Heart left ventricle (tissue), 16 donors: ENCODE data around the gene VASH1. TPM values are rescaled to one million over a fixed set of nuclear protein-coding genes. Genes with fewer than 3 reads are reported as not detected.

Experiments used
- ATAC-seq, 4 donors: fragments of 200-7000 bp; cut with Tn5 transposase; one replicate each; pipeline ENCODE4 v1.9.1; 2020 to 2022; ENCODE audit warnings: moderate library complexity in 4 of 4, mild to moderate bottlenecking in 3 of 4, moderate number of reproducible peaks in 1 of 4
- DNase-seq, 5 donors: peaks; one replicate each; pipeline ENCODE4 v3.0.0-alpha.2; 2020
- H3K27ac ChIP-seq, 12 donors: fragments of 200-600 bp; sonication (generic) in 4 of 12; one replicate each; pipeline versions ENCODE4 v1.5.0 to v1.8.0; 2016 to 2022; ENCODE audit warnings: mild to moderate bottlenecking in 2 of 12
- H3K27me3 ChIP-seq, 9 donors: fragments of 200-600 bp; sonication (generic) in 2 of 9; one replicate each; pipeline versions ENCODE4 v1.5.1 to v1.8.0; 2016 to 2022; ENCODE audit warnings: mild to moderate bottlenecking in 3 of 9
- H3K36me3 ChIP-seq, 9 donors: fragments of 200-600 bp; sonication (generic) in 2 of 9; one replicate each; pipeline versions ENCODE4 v1.5.0 to v1.8.0; 2018 to 2022; ENCODE audit warnings: mild to moderate bottlenecking in 2 of 9
- H3K4me1 ChIP-seq, 12 donors: fragments of 200-600 bp; sonication (generic) in 4 of 12; one replicate each; pipeline versions ENCODE4 v1.5.0 to v1.8.0; 2016 to 2022; ENCODE audit warnings: mild to moderate bottlenecking in 3 of 12
- H3K4me3 ChIP-seq, 12 donors: fragments of 200-600 bp; sonication (generic) in 4 of 12; one replicate each; pipeline versions ENCODE4 v1.5.0 to v1.8.0; 2017 to 2022; ENCODE audit warnings: mild to moderate bottlenecking in 9 of 12, moderate library complexity in 4 of 12
- H3K9me3 ChIP-seq, 12 donors: fragments of 200-600 bp; sonication (generic) in 4 of 12; one replicate each; pipeline versions ENCODE4 v1.5.0 to v1.8.0; 2016 to 2022; ENCODE audit warnings: mild to moderate bottlenecking in 1 of 12
- CTCF ChIP-seq, 12 donors: fragments of 200-600 bp; sonication (generic) in 4 of 12; IDR thresholded peaks; one replicate each; pipeline versions ENCODE4 v1.5.0 to v1.8.0; 2018 to 2022; ENCODE audit warnings: antibody characterized with exemption in 12 of 12, mild to moderate bottlenecking in 5 of 12
- POLR2A ChIP-seq, 2 donors: fragments of 450-650 bp; IDR thresholded peaks; one replicate each; pipeline ENCODE4 v1.6.1; 2017; ENCODE audit warnings: antibody characterized with exemption in 2 of 2, mild to moderate bottlenecking in 2 of 2, moderate library complexity in 2 of 2
- WGBS, 4 donors: extraction: QIAGEN DNeasy Blood & Tissue Kit in 2 of 4; methylation state at CpG; one replicate each; pipeline versions ENCODE4 v1.1.5 to v1.1.7; 2013 to 2018; 5-methylcytosine and 5-hydroxymethylcytosine counted together
- intact Hi-C, 10 donors: fragments of 100-400 bp; cut with DNase I; formaldehyde crosslinking; loops; one replicate each; pipeline versions ENCODE4 v1.11.1 to v1.14.2; 2022
- polyA plus RNA-seq, 2 donors: library from polyadenylated mRNA; stranded (reverse); fragments of 200-250 nt; gene quantifications; one replicate each; pipeline ENCODE4 v1.2.3, GENCODE V29; 2013
- total RNA-seq, 9 donors: library from RNA; depleted of rRNA in 2 of 9; stranded (reverse); fragments of >200 nt in 2 of 9; fragmentation: NEBNext Ultra II Directional in 3 of 9; extraction: Animal tissue kit (Norgen Biotek cat#: 25700) in 3 of 9; gene quantifications; one replicate each; pipeline versions ENCODE4 v1.1.0 to v1.2.4, GENCODE V29; 2016 to 2023
- donor health status: ischemic (EF 13 %, LVEDD 7.1; RV severe dilation, severe dysfunction).
- donor health status: healthy with polysubstance abuse.
- donor health status: DM: no; HTN: yes; CAD: no.
- donor health status: DM: no; HTN: no; CAD: no.
- donor health status: ischemic (EF 25% LVEDD 6.9; RV normal size, moderate dysfunction).
- donor health status: ischemic (EF 25% LVEDD 5.7; RV mildly dilated, moderate dysfunction).
- donor health status: healthy.
- donor health status: DM: yes; HTN: yes; CAD: no.
- donor health status: ischemic (EF 35%, LVEDD 5.7; RV mildly dilated, moderate dysfunction).
- donor health status: nonischemic (EF 11% LVEDD 7.7; RV severe dilation, severe dysfunction).
- donor health status: DM: yes; HTN: yes; CAD: no.
- donor health status: PGD.
- donor health status: ischemic (EF 29% LVEDD 5.4; RV normal size, mild dysfunction).
- donor health status: nonischemic (EF 23%, LVEDD 6.1; RV moderate dilation, normal function).

The VASH1 gene
- total and polyA plus RNA-seq, 11 donors = 7.8 to 30.8 (median 11.1) TPM

GRCh38 chr14:76754586-76754985 lies 6.7 kb upstream of the VASH1 start:
- ATAC-seq (no peak), DNase-seq (peak in 1 of 5 donors; percentile 5)
- Histone ChIP-seq H3K27ac (no peak overlapping the region), H3K4me3 (no peak overlapping the region), H3K9me3 (no peaks in the 10 kb centered on the region), H3K27me3 (no peaks in the 10 kb centered on the region), H3K4me1 (peaks cover 0 to under 1% (median 0%) of the 10 kb centered on the region in 12 donors), H3K36me3 (no peaks in the 10 kb centered on the region)
- 86 to 94% (median 92%) methylated on average over 7 of the region's 7 CpGs for WGBS, 4 donors
- intact Hi-C loops = no loop called here
- TF ChIP-seq CTCF (IDR thresholded peaks at IDR 0.05) (no peak), POLR2A (IDR thresholded peaks at IDR 0.05) (no peak)

- ATAC-seq (no peak), DNase-seq (peak in 1 of 5 donors; percentile 9)
- Histone ChIP-seq H3K36me3 (no peaks in the 10 kb centered on the region), H3K27me3 (no peaks in the 10 kb centered on the region), H3K27ac (no peak overlapping the region), H3K4me3 (no peak overlapping the region), H3K4me1 (peaks cover 0 to 10% (median 7%) of the 10 kb centered on the region in 12 donors), H3K9me3 (no peaks in the 10 kb centered on the region)
- intact Hi-C loops = no loop called here
- TF ChIP-seq CTCF (IDR thresholded peaks at IDR 0.05) (no peak), POLR2A (IDR thresholded peaks at IDR 0.05) (no peak)
- 81 to 93% (median 87%) methylated on average over 9 of the region's 9 CpGs for WGBS, 4 donors
These were observed 5.5 kb upstream of the VASH1 start for GRCh38 chr14:76755610-76756370.

DNA sequence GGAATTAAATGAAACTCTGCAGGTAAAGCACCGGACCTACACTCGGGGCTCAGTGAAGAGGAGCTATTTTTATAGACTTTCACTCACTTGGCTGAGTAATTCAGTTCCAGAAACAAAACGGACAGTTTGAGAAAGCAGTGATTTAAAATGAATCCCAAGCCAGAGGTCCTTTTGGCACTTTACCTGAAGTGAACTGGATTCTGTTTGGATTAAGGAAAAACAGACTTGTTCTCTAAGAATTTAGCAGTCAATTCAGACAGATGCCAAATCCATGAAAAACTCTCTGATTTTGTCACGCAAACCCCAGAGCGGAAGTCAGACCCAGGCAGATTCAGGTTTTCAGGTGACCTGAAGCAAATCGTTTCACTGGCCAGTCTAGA lies 4.9 kb upstream of the VASH1 start:
- 73 to 80% (median 79%) methylated on average over 6 of the region's 6 CpGs for WGBS, 4 donors
- no peak for ATAC-seq

More for the DNA sequence above, 4.9 kb upstream of the VASH1 start:
- Histone ChIP-seq H3K9me3 (no peaks in the 10 kb centered on the region), H3K4me1 (peaks cover 0 to 14% (median 10%) of the 10 kb centered on the region in 12 donors), H3K27ac (no peak overlapping the region), H3K4me3 (no peak overlapping the region), H3K36me3 (no peaks in the 10 kb centered on the region), H3K27me3 (no peaks in the 10 kb centered on the region)
- TF ChIP-seq CTCF (IDR thresholded peaks at IDR 0.05) (no peak), POLR2A (IDR thresholded peaks at IDR 0.05) (no peak)
- intact Hi-C loops = no loop called here
- no peak for DNase-seq
